ENCODE data around the gene LIPC.

DNA sequence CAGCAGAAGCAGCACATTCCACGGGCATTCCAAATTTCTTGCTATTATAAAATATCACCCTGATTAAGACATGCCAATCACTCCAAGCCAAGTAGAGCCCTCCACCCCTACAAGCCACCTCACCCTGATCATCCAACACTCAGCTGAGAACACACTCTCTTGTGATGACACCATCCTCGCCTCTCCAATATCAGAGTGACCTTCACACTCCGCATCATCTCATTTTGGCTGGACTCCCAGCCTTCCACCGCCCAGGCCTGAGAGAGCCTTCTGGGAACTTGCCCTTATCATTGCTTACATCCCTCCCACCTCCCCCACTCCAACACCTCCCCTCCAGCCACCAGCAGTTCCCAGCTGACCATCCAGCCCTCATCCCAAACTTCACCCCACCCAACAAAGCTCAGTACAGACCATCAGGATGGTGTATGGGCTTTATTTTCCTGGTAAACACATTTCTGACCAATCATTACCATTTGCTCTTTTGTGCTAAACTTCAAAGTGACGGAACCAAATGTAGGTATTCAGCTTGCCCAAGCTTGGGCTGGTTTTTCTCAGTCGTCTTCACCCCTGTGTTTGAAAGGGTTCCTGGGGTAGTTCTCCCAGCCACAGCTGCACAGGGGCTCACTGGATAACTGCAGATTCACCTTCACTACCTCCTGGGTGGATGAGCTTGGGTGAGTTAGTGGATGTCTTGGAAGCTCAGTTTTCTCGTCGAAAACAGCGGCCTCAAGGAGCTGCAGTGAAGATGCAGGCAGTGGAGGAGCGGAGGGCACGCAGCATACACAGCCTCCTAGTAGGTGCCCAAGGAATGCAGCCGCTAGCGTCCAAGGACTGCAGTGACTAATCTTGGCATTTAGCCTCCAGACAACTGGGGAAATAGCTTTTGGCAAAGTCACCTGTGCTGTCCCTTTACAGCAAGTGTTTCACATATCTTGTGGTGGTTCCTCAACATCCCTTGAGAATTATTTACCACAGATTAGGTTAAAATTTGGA, 115.1 kb downstream of the LIPC start:
- TF ChIP-seq, protein P1, sequence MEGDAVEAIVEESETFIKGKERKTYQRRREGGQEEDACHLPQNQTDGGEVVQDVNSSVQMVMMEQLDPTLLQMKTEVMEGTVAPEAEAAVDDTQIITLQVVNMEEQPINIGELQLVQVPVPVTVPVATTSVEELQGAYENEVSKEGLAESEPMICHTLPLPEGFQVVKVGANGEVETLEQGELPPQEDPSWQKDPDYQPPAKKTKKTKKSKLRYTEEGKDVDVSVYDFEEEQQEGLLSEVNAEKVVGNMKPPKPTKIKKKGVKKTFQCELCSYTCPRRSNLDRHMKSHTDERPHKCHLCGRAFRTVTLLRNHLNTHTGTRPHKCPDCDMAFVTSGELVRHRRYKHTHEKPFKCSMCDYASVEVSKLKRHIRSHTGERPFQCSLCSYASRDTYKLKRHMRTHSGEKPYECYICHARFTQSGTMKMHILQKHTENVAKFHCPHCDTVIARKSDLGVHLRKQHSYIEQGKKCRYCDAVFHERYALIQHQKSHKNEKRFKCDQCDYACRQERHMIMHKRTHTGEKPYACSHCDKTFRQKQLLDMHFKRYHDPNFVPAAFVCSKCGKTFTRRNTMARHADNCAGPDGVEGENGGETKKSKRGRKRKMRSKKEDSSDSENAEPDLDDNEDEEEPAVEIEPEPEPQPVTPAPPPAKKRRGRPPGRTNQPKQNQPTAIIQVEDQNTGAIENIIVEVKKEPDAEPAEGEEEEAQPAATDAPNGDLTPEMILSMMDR (conservative IDR thresholded peaks at IDR 0.05; ENCODE audit: low read depth, low read length) = no peak
- TF ChIP-seq EZH2 (IDR thresholded peaks at IDR 0.05; ENCODE audit: borderline replicate concordance, low read depth, low read length, poor library complexity, severe bottlenecking) = no peak

All from A673 (cell line).